NCI-H2227 treated with DMSO at 0.1 percent for 48 hours (cell line): ENCODE measurements around the gene RPRD1B.
A peak's percentile ranks its signal among the peaks of the same experiment; 100 is the strongest.
"Not testable (repeated sequence)": the region's sequence is repeated elsewhere in the genome, so short reads cannot be mapped to it uniquely, and the experiment has no call there.

ENCODE experiments used
- DNase-seq: peaks from one replicate; lab custom pipeline; 2025; lab: John Stamatoyannopoulos, UW

The RPRD1B gene

DNA sequence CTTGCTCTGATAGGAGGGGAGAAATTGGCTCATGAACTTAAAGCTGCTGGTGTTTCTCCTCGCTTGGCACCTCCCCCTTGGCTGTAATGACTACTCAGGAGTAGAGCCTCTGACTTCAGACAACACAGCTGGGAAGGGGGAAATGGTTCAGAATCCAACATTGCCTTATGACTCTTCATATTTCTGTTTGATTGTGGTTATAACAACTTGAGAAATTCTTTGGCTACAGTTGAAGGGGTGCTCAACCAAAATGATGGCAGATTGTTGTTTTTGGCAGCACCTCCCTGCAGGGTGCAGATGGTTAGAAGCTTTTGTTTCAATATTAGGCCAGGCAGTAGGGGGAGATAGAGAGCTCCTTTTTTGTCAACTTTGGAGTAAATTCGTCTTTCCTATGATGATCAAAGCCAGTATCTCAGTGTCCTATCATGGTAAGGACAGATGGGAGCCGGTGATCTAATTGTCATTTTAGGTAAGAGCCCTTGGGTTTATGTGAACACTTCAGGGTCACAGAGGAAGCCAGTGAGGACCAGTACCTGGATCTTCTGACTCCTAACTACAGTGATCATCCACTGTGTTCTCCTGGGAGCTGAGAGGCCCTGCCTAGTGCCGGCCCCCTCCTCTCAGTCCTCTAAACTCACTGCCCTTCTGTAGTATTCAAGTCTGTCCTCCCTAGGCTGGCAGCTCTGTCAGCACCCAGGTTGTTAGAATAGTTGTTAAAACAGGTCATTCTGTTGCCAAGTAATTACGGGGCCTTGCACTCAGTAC is 39.9 kb downstream of the RPRD1B start:
- DNase-seq: peak; percentile 28

DNA sequence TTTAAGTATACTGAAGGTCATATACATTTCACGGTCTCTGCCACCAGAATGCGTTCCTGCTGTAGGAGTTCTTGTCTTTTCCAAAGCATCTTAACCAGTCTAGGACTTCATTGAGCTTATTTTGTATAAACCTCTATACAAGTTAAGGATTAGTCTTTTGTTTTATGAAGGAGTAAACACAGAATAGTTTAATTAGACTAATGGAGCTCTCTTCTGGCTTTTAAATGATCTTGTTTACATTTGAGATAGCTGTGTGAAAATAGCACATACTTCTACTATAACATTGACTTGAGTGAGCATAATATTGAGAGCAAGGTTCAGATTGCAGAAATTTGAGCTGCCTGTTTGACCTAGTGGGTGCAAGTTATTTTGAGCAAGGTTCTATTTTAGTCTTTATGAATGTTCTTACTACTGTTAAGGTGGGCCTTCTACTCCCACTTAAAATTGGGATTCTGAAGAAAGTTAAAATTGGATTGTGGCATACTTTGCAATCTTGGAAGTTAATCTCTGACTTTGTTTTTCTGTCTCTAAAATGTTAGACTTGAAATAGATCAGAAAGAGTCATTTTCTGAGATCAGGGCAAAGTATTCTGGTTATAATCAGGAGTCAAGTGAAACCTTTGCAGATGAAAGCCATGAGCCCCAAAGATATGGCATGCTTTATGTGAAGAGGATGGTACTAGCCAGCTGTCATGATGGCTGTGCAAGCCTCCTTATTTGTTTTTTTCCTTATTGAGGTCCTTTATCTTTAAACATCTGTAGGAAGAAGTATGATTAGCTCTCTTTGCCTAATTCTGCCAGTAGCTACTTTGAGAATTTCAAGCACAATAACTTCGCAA is 41.8 kb downstream of the RPRD1B start:
- no peak for DNase-seq

DNA sequence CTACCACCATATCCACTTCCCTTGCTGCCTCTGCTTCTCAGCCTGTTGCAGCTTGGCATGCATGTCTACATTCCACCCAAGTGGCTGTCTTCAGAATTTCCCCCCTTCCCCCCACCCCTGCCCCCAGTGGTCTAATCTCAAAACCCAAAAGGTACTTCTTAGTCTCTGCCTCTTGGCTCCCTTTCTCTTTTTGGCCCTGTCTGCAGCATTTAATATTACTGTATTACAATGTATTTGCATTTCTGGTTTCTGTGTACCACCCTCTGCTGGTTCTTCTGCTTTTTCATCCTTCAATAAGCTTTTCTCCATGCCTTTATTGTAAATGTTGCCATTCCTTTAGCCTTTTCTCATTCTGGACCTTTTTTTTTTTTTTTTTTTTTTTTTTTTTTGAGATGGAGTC is 43.0 kb downstream of the RPRD1B start:
- DNase-seq: no peak

DNA sequence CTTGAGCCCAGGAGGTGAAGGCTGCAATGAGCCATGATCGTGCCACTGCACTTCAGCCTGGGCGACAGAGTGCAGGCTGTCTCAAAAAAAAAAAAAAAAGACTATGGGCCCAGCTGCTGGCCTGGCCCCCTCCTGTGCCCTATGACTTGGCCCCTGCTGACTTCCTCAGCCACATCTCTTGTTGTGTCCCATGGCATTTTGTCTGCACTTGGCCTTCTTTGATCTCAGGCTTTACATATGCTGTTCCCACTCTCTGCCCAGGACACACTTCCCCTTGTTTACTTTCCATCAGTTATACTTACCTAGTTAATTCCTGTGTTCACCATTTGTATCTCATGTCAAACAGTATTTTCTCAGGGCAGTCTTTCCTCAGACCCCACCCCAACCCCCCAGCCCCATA is 44.5 kb downstream of the RPRD1B start:
- no peak for DNase-seq

DNA sequence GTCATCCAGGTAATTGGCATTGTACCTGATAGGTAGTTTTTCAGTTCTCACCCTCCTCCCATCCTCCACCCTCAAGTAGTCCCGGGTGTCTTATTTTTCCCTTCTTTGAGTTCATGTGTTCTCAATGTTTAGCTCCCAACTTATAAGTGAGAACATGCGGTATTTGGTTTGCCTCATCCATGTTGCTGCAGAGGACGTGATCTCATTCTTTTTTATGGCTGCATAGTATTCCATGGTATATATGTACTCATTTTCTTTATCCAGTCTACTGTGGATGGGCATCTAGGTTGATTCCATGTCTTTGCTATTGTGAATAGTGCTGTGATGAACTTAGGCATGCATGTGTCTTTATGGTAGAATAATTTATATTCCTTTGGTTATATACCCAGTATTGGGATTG is 45.8 kb downstream of the RPRD1B start:
- no peak for DNase-seq

DNA sequence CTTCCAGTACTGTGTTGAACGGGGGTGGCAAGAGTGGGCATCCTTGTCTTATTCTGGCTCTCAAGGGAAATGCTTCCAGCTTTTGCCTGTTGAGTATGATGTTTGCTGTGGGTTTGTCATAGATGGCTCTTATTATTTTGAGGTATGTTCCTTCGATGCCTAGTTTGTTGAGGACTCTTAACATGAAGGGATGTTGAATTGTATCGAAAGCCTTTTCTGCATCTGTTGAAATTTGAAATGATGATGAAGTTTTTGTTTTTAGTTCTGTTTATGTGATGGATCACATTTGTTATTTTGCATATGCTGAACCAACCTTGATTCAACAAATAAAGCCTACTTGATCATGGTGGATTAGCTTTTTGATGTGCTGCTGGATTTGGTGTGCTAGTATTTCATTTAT is 48.0 kb downstream of the RPRD1B start:
- DNase-seq: no peak

DNA sequence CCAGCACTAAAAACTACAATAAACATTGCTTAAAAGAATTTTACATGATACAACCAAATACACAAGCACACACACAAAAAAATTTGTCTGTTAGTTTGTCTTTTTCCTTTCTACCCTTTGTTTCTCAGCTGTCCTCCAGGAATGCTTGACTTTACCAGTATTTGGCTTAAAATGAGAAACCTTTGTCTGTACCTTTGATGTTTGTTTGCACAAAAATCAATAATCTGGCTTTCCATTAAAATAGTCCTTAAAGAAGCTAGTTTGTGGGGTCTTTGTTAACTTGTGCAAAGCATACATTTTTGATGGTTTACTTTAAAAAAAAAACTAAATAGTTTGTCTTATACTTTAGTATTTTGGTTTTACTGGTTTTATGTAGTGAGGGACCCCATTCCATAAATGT is 49.3 kb downstream of the RPRD1B start:
- DNase-seq: no peak

DNA sequence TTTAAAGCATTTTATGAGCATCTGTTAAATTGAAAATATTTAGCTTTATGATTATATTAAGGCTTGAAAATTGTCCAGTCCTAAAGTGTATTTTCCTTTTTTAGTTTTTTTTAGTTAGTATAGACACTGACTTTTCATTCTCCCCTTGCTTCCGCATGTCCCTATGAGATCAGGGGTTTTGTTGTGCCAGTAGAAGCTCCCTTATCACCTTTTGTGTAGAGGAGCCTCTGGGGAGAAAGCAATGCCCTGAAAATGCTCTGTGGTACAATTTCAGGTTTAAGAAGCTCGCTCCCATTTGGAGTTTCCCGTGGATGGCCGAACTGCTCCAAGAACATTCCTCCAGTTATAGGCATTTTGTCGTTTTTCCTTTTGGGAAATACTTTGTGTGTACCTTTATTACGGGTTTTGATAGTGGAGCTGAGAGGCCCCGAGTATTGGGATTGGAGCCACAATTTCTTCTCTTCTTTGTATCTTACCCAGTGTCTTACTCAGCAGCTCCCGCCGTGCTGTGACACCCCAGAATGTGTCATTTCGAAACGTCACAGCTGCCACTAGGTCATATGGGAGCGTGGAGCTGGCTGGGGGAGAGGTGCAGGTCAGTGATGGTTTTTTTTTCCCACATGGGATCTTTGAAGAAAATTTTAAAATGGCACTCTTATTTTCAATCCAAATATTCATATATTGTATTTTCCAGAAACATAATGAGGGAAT is 49.9 kb downstream of the RPRD1B start:
- DNase-seq: no peak

DNA sequence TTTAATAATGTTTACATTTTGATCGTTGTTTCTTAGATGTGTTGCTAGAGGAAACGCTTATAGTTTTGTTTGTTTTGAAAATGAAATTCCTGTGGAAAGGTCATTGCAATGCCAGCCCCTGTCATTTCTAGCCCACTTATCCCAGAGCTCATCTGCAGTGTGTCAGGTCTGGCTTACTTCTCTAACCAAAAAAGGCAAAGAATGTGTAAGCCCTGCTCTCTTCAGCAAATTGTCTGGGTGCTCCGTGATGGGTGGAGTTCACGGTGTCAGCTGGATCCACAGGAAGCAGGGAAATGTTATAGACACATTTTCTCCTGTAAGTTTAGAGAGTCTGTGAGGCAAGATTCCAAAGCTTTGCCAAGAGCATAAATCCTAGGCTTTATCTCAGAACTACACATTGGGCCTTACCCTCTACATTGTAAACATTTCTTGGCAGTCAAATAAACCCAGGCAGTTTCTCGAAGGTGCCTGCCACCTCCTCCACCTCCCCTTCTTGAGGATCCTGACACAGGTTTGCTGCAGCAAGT is 50.9 kb downstream of the RPRD1B start:
- DNase-seq: peak; percentile 17

DNA sequence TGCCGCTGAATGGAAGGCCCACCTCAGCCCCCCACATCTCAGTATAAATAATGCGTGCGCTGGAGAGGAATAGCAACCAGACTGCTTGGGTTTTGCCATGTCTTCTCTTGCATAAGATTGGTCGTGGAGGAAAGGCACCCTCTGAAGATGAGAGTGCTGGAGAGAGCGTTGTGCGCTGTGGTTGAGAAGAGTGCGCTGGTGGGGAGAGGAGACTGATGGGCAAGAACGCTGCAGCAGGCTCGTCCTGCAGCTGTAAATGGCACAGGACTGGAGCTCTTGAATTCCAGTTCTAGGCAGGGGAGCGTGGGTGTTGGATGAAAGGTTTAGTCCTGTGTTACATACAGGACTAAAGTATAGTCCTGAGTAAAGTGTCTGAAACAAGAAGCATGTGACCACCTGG is 51.5 kb downstream of the RPRD1B start:
- DNase-seq: no peak

DNA sequence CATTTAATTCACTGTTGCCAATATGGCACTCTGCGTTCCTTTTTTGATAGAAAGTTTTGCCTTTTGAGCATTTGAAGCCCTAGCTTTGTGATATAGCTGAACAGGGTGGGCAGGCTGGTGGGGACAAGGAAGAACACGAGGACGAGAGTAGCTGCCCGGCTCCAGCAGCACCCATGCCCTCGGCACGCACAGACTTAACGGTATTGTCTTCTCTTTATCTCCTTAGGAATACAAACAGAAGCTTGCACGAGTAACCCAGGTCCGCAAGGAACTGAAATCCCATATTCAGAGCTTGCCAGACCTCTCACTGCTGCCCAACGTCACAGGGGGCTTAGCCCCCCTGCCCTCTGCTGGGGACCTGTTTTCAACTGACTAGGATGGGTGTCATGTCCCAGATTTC is 56.0 kb downstream of the RPRD1B start:
- no peak for DNase-seq

DNA sequence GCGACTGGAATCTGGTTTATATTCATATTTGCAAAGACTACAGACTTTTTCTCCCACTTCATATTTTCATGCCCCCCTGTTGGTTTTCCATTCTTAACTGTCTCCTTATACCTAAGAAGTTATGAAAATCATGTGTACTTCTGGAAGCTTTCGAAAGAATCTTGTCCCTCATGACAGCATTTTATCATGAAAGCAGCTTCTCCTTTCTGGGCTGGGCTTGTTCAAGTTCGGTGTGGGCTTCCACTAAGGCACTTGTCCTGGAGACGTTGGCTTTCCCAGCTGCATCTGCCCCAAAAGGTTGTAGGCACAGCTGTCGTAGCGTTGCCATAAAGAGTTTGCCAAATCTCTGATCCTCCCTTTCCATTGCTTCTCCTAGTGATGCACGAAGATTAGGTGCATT is 56.5 kb downstream of the RPRD1B start:
- DNase-seq: no peak

DNA sequence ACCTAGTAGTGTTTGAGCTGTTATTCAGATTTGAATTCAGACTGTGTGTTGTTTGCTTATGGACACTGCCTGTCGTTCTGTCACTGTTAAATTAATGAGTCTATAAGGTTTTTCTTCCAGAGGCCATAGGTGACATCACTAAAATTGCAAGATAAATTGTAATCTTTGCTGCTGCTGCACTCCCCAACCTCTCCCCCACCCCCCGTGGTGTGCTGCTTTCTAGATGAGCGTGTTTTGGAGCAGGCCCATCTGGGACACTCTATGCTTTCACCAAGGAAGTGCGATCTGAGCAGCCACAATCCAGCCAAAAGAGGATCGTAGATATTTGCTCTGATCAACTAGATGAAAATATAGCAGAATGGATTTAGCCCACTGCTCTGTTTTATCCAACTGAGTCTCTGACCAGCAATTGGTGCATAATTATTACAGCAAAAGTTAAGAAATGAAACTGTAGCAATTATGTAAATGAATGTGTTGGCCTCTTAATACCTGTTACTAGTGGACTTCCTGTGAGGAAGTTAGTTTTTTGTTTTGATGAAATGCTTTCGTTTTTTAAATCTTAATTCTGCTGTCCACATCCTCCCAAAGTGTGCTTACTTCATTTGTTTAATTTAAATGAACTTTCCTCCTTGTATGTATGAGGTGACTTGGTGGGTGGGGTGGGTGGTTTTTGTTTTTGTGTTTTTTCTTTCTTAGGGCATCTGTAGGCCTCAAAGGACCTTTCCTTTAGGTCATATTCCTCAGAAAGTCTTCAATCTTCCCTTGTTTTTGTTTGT is 58.1 kb downstream of the RPRD1B start:
- no peak for DNase-seq

DNA sequence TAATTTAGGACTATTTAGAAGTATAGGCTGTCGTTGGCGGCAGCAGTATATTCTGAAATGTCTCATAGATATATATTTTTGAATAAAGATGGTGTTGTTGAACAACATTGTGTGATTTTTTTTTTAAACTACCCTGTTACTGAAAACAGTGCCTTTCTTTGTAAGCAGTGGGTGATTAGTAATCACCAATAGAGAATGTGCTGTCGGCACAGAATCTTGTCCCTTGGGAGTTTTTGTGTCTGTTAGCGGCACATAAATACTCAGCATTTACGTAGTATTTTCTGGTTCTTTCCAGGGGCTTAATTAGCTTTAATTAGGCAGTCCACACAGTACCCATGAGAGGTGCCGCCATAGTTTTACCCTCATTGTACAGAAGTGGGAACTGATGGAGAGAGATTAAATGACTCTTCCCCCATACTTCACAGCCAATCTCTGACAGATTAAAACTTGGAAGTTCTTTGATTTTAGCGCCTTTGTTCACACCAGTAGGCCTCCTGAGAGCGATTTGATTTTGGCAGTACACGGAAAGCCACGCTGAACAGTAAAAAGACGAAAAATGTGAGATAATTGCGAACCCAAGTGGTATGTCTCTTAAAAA is 58.8 kb downstream of the RPRD1B start:
- DNase-seq: no peak

DNA sequence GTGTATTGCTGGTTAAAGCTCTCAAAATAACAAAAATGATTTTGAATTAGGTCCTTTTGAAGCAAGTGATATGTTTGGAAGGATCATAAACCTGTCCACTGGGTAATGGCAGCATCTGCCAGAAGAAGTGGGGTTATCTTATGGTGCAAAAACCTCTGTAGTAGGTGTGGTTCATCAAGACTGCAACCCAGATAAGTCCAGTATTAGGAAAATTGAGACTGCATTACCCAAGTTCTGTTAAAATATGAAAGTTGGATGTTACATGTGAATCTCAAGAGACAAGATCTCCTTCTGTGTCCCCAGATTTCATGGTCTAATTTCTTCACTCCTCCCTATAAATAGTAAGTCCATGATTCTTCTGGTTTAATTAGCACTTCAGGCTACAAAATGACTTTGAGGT is 59.4 kb downstream of the RPRD1B start:
- DNase-seq: no peak

DNA sequence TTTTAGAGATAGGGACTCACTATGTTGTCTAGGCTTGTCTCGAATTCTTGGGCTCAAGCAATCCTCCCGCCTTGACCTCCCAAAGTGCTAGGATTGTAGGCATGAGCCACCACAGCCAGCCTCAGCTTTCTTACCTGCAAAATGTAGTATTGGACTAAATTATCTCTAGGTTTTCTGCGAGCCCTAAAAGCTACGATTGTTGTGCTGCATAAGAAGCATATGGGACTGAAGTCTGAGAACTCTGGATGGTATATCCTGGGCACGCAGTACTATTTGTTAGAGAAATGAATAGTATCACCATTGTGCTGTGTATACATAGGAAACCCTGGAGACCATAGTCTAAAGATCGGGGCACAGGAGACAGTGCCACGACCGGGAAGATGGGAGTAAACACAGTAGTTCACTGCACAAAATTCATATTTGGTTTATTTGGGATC is 60.1 kb downstream of the RPRD1B start:
- DNase-seq: no peak

DNA sequence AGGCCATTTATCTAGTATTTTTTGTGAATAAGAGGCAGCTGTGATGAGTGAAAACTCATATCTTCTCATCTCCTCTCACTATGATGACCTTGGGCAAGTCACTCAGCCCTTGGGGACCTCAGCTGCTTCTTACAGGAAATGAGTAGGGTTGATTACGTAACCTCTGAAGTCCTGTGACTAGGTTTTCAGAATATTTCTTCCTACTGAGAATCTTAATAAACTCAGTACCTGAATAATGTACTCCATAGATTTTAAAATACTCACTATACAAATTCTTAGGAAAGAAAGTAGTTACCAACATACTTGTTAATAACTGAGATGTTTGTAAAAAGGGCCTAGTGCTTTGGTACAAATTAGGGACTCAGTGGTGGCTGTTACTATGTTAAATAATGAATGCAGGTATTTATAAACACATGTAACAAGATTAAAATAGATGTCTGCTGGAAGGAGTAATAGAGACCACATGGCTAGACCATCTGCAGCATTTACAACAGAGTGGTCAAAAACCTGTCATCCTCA is 60.9 kb downstream of the RPRD1B start:
- DNase-seq: no peak

DNA sequence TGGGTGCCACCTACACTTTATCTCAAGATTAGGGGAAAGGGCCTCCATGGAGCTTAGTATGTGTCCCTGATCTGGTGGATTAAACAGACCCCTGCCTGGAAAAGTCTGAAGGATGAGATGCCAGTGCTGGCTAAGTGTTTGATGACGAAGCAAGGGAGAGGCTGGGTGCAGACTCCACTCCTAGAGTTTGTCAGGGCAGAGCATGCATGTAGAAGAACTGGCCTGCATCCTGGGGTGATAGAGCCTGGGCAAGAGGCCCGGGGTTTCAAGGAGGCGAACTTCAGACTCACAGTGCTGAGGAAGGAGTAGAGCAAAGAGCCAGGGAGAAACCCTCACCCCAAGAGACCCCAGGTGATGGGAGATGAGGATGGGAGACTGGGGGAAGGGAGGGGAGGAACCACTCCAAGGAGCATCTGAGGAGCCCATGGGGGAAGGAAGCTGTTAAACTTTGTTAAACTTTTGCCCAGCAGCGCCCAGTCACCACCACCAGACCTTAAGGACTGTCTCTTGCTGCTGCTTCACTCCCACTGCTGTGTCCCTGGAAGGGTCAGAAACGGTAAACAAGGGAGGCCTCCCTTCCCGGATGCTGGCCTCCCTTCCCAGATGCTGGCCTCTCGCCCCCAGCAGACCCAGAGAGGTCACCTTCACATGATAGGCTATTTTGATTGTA is 61.6 kb downstream of the RPRD1B start:
- DNase-seq: no peak

DNA sequence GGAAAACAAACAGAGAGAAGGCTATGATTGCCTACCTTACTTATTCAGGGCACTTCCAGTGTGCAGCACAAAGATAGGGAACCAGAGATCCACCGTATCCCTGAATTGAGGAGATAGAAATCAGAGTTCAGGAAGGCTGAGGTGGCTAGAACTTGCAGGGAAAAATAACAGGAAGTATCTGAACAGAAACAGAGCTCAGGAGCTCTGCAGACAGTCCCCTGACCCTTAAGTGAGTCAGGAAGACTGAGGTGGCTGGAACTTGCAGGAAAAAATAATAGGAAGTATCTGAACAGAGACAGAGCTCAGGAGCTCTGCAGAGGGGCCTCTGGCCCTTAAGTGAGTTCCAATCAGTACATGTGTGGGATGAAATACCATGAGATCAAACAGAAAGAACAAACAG is 65.4 kb downstream of the RPRD1B start:
- DNase-seq: no peak

DNA sequence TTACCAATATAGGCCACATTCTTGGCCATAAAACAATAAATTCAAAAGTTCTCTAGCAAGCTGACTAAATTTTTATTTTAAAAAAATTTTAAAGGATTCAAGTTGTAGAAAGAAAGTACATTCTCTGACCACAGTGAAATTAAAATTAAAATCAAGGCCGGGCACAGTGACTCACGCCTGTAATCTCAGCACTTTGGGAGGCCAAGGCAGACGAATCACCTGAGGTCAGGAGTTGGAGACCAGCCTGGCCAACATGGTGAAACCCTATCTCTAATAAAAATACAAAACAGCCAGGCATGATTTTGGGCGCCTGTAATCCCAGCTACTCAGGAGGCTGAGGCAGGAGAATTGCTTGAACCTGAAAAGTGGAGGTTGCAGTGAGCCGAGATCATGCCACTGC is 68.7 kb downstream of the RPRD1B start:
- DNase-seq: not testable (repeated sequence)

DNA sequence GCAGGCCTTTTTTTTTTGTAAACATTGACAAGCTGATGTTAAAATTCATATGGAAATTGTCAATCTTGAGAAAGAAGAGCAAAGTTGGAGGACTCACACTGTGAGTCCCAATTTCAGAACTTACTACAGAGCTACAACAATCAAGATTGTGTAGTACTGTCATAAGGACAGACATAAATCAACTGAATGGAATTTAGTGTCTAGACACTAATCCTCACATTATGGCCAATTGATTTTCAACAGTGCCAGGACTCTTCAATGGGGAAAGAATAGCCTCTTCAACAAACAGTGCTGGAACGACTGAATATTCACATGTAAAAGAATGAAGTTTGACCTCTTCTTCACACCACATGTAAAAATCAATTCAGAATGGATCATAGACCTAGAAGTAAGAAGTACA is 70.7 kb downstream of the RPRD1B start:
- DNase-seq: peak; percentile 8
